Small intestine (tissue), 7 donors: Measurements from ENCODE around the gene GMDS. TPM values are rescaled to one million over a fixed set of nuclear protein-coding genes. Genes with fewer than 3 reads are reported as not detected.

Experiments
- DNase-seq, 2 donors: peaks; one replicate each; pipeline versions ENCODE4 v3.0.0 to v3.0.0-alpha.2; 2013
- FAIRE-seq: peaks from 2 replicates; lab custom pipeline; 2012; peaks lifted over from hg19 to GRCh38; lab: Jason Lieb, UNC
- H3K27ac ChIP-seq, 3 donors: one replicate each; pipeline ENCODE4 v1.5.1; 2013; ENCODE audit warnings: low read length in 2 of 3, mild to moderate bottlenecking in 2 of 3, control low read depth in 1 of 3, inconsistent platforms in 1 of 3, low read depth in 1 of 3, moderate library complexity in 1 of 3
- H3K27me3 ChIP-seq, 3 donors: one replicate each; pipeline ENCODE4 v1.6.1; 2013; ENCODE audit warnings: low read length in 3 of 3, inconsistent platforms in 1 of 3; ENCODE audit not compliant: control insufficient read depth in 3 of 3, insufficient read depth in 3 of 3
- H3K36me3 ChIP-seq, 3 donors: one replicate each; pipeline ENCODE4 v1.6.1; 2013; ENCODE audit warnings: low read length in 3 of 3, inconsistent platforms in 1 of 3, low read depth in 1 of 3, mild to moderate bottlenecking in 1 of 3, moderate library complexity in 1 of 3; ENCODE audit not compliant: control insufficient read depth in 3 of 3, insufficient read depth in 2 of 3
- H3K4me1 ChIP-seq, 3 donors: one replicate each; pipeline ENCODE4 v1.6.1; 2013; ENCODE audit warnings: low read length in 2 of 3, inconsistent platforms in 1 of 3, low read depth in 1 of 3, mild to moderate bottlenecking in 1 of 3, moderate library complexity in 1 of 3; ENCODE audit not compliant: control insufficient read depth in 3 of 3, insufficient read depth in 2 of 3
- H3K4me3 ChIP-seq, 3 donors: one replicate each; pipeline ENCODE4 v1.5.1; 2013; ENCODE audit warnings: low read length in 3 of 3, control low read depth in 1 of 3, inconsistent platforms in 1 of 3, low read depth in 1 of 3, mild to moderate bottlenecking in 1 of 3, moderate library complexity in 1 of 3
- H3K9me3 ChIP-seq, 2 donors: one replicate each; pipeline ENCODE4 v1.6.1; 2013; ENCODE audit warnings: low read depth in 1 of 2, low read length in 1 of 2; ENCODE audit not compliant: control insufficient read depth in 2 of 2, insufficient read depth in 1 of 2
- WGBS, 3 donors: extraction: QIAGEN DNeasy Blood & Tissue Kit; methylation state at CpG; one replicate each; pipeline ENCODE4 v1.1.7; 2013; 5-methylcytosine and 5-hydroxymethylcytosine counted together
- polyA plus RNA-seq, 4 donors: library from polyadenylated mRNA; stranded (reverse) in 3 of 4; unstranded in 1 of 4; fragments of 200-250 nt in 3 of 4; fragments of 120-200 nt in 1 of 4; gene quantifications; one replicate each; pipeline versions ENCODE4 v1.2.1 to v1.2.3, GENCODE V29; 2013
- donor health status: healthy with polysubstance abuse.
- donor health status: control.
- donor health status: control.
- donor health status: Bipolar disorder and iron deficiency.
- donor health status: healthy.

The GMDS gene
- polyA plus RNA-seq, 4 donors, result 64.5 to 243 (median 200) TPM

- Histone ChIP-seq H3K4me3 (no peak overlapping the region), H3K27me3 (no peaks in the 10 kb centered on the region), H3K27ac (no peak overlapping the region), H3K9me3 (peaks cover 0 to 2% of the 10 kb centered on the region in 2 donors), H3K36me3 (peaks cover 0 to 6% (median 2%) of the 10 kb centered on the region in 3 donors), H3K4me1 (no peaks in the 10 kb centered on the region)
- DNase-seq (no peak), FAIRE-seq (no peak)
- 91 to 96% (median 93%) methylated on average over 13 of the region's 13 CpGs for WGBS, 3 donors
Observed at GRCh38 chr6:1840491-1841121, 404.8 kb downstream of the GMDS start.

- no peaks in the 10 kb centered on the region for H3K4me1 ChIP-seq
- H3K36me3 ChIP-seq, result peaks cover 0 to 6% (median 2%) of the 10 kb centered on the region in 3 donors
- no peaks in the 10 kb centered on the region for H3K27me3 ChIP-seq
- DNase-seq (no peak), FAIRE-seq (no peak)
- H3K27ac ChIP-seq, result no peak overlapping the region
- no peak overlapping the region for H3K4me3 ChIP-seq
- no peaks in the 10 kb centered on the region for H3K9me3 ChIP-seq
Observed at GRCh38 chr6:1839361-1839760, 406.0 kb downstream of the GMDS start.

GRCh38 chr6:1838604-1839213 lies 406.7 kb downstream of the GMDS start:
- FAIRE-seq, result no peak
- 38 to 71% (median 67%) methylated on average over 5 of the region's 5 CpGs for WGBS, 3 donors
- Histone ChIP-seq H3K4me1 (no peaks in the 10 kb centered on the region), H3K27me3 (no peaks in the 10 kb centered on the region), H3K36me3 (peaks cover 0 to 5% (median 2%) of the 10 kb centered on the region in 3 donors), H3K4me3 (no peak overlapping the region), H3K9me3 (no peaks in the 10 kb centered on the region), H3K27ac (no peak overlapping the region)
- no peak for DNase-seq

- Histone ChIP-seq H3K27me3 (no peaks in the 10 kb centered on the region), H3K36me3 (no peaks in the 10 kb centered on the region), H3K4me1 (no peaks in the 10 kb centered on the region), H3K9me3 (no peaks in the 10 kb centered on the region), H3K27ac (no peak overlapping the region), H3K4me3 (no peak overlapping the region)
- 68 to 75% (median 70%) methylated on average over 2 of the region's 2 CpGs for WGBS, 3 donors
- no peak for DNase-seq
- no peak for FAIRE-seq
Observed at GRCh38 chr6:1837826-1838225, 407.6 kb downstream of the GMDS start.

GRCh38 chr6:1836690-1837089 lies 408.7 kb downstream of the GMDS start:
- 88 to 94% (median 93%) methylated on average over 3 of the region's 3 CpGs for WGBS, 3 donors
- H3K4me1 ChIP-seq, result no peaks in the 10 kb centered on the region
- no peak overlapping the region for H3K4me3 ChIP-seq
- no peaks in the 10 kb centered on the region for H3K36me3 ChIP-seq
- FAIRE-seq (no peak), DNase-seq (no peak)
- no peaks in the 10 kb centered on the region for H3K9me3 ChIP-seq
- no peak overlapping the region for H3K27ac ChIP-seq
- H3K27me3 ChIP-seq, result no peaks in the 10 kb centered on the region

GRCh38 chr6:1834646-1835516 lies 410.5 kb downstream of the GMDS start:
- H3K36me3 ChIP-seq, result no peaks in the 10 kb centered on the region
- no peak overlapping the region for H3K4me3 ChIP-seq
- no peak for DNase-seq
- FAIRE-seq, result no peak
- no peak overlapping the region for H3K27ac ChIP-seq
- WGBS, 3 donors, result 83 to 92% (median 88%) methylated on average over 10 of the region's 10 CpGs
- H3K9me3 ChIP-seq, result no peaks in the 10 kb centered on the region
- no peaks in the 10 kb centered on the region for H3K27me3 ChIP-seq
- H3K4me1 ChIP-seq, result no peaks in the 10 kb centered on the region

GRCh38 chr6:1834207-1834606 lies 411.2 kb downstream of the GMDS start:
- no peak for FAIRE-seq
- no peak for DNase-seq
- no peaks in the 10 kb centered on the region for H3K4me1 ChIP-seq
- no peak overlapping the region for H3K27ac ChIP-seq
- no peak overlapping the region for H3K4me3 ChIP-seq
- peaks cover 0 to 5% of the 10 kb centered on the region in 2 donors for H3K9me3 ChIP-seq
- H3K27me3 ChIP-seq, result no peaks in the 10 kb centered on the region
- H3K36me3 ChIP-seq, result peaks cover 0 to 3% (median 0%) of the 10 kb centered on the region in 3 donors
- WGBS, 3 donors, result 85 to 95% (median 92%) methylated on average over 2 of the region's 2 CpGs
